Neural cell (in vitro differentiated cells): Measurements from ENCODE around the gene USP37.

Experiments used
- CTCF ChIP-seq: fragments of 450-650 bp; IDR thresholded peaks from 2 replicates; pipeline ENCODE4 v1.5.1; 2014; ENCODE audit warnings: antibody characterized with exemption, mild to moderate bottlenecking, moderate library complexity; ENCODE audit not compliant: poor library complexity, severe bottlenecking
- EP300 ChIP-seq: fragments of 450-650 bp; conservative IDR thresholded peaks from 2 replicates; pipeline ENCODE4 v1.6.1; 2014; ENCODE audit warnings: antibody characterized with exemption, mild to moderate bottlenecking, moderate library complexity; ENCODE audit not compliant: poor library complexity, severe bottlenecking
- EZH2 ChIP-seq: fragments of 200-600, 300-800 bp; shearing (Covaris generic), sonication (generic); IDR thresholded peaks from 2 replicates; pipeline ENCODE4 v1.6.1; 2014; ENCODE audit warnings: antibody characterized with exemption, low read length, borderline replicate concordance, mild to moderate bottlenecking; ENCODE audit not compliant: insufficient read depth, poor library complexity, severe bottlenecking
- MXI1 ChIP-seq: fragments of 450-650 bp; conservative IDR thresholded peaks from 2 replicates; pipeline ENCODE4 v1.6.1; 2014; ENCODE audit warnings: antibody characterized with exemption, mild to moderate bottlenecking; ENCODE audit not compliant: poor library complexity, severe bottlenecking
- POLR2AphosphoS5 ChIP-seq: IDR thresholded peaks from 2 replicates; pipeline ENCODE4 v1.6.1; 2012
- RAD21 ChIP-seq: fragments of 450-650 bp; conservative IDR thresholded peaks from 2 replicates; pipeline ENCODE4 v1.6.1; 2014; ENCODE audit warnings: antibody characterized with exemption, mild to moderate bottlenecking, moderate library complexity
- REST ChIP-seq: IDR thresholded peaks from 2 replicates; pipeline ENCODE4 v1.6.1; 2012; ENCODE audit warnings: borderline replicate concordance
- TAF1 ChIP-seq: IDR thresholded peaks from 2 replicates; pipeline ENCODE4 v1.6.1; 2012; ENCODE audit warnings: low read depth

DNA sequence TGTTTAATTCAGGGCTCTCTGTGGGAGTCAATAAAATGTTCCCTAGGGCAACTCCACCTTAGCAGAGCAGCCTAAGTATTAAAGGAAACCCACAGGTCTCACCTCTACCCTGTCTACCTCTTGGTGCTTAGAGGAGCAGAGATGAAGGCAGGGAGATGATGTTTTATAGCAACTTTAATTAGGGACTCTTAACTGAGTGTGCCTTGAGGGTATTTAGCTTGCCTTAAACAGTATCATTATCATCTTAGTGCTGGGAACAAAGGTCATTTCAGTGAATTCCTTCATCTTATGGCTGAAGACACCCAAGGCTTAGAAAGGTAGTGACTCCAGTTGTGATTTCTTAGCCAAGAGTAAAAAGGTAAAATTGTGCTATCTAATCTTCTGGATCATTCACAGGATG is 122.5 kb downstream of the USP37 start:
- TF ChIP-seq CTCF = no peak
- TF ChIP-seq POLR2AphosphoS5 = no peak
- TF ChIP-seq EP300 = no peak
- TF ChIP-seq RAD21 = no peak
- no peak for TF ChIP-seq TAF1
- no peak for TF ChIP-seq MXI1
- TF ChIP-seq EZH2 = no peak
- no peak for TF ChIP-seq REST
